GM12878 (cell line): ENCODE data around the gene PGM3.

Source experiments
- CHD2 ChIP-seq: IDR thresholded peaks from 2 replicates; pipeline ENCODE4 v1.6.1; 2011; ENCODE audit warnings: low read depth, low read length, improper control_type of control experiment, borderline replicate concordance
- CREB1 ChIP-seq: IDR thresholded peaks from 2 replicates; pipeline ENCODE4 v1.6.1; 2012; ENCODE audit warnings: low read depth, mild to moderate bottlenecking, inconsistent platforms
- MXI1 ChIP-seq: fragments of 150-350 bp; IDR thresholded peaks from 2 replicates; pipeline ENCODE4 v1.6.1; 2011; ENCODE audit warnings: low read depth, mild to moderate bottlenecking, inconsistent platforms, low read length, improper control_type of control experiment
- MYB ChIP-seq: fragments of 150-350 bp; IDR thresholded peaks from 2 replicates; pipeline ENCODE4 v1.6.1; 2014; ENCODE audit warnings: mild to moderate bottlenecking, low read depth, low read length, borderline replicate concordance
- TCF12 ChIP-seq: IDR thresholded peaks from 2 replicates; pipeline ENCODE4 v1.6.1; 2011; ENCODE audit warnings: low read depth, mild to moderate bottlenecking, low read length
- USF1 ChIP-seq: IDR thresholded peaks from 2 replicates; pipeline ENCODE4 v1.6.1; 2011; ENCODE audit warnings: borderline replicate concordance, low read depth, mild to moderate bottlenecking, moderate library complexity, mixed read lengths, low read length; ENCODE audit not compliant: insufficient read depth; ENCODE audit errors: extremely low read length

GRCh38 chr6:83127976-83128375 is 65.1 kb downstream of the PGM3 start:
- TF ChIP-seq USF1: no peak
- no peak for TF ChIP-seq TCF12
- no peak for TF ChIP-seq MYB
- TF ChIP-seq MXI1: no peak
- TF ChIP-seq CREB1: no peak
- no peak for TF ChIP-seq CHD2
